HCT116 (cell line): Measurements from ENCODE around the gene AACS. TPM values are rescaled to one million over a fixed set of nuclear protein-coding genes. Genes with fewer than 3 reads are reported as not detected.

Experiments
- ATAC-seq: fragments of 200-7000 bp; cut with Tn5 transposase; 2 replicates; pipeline ENCODE4 v1.9.1; 2020; ENCODE audit warnings: mild to moderate bottlenecking, moderate library complexity
- BruUV-seq: library from RNA; stranded (reverse); fragments of 400-500 nt; replicated peaks from 2 replicates; lab custom pipeline; 2021; lab: Mats Ljungman, UMichigan
- CTCF ChIA-PET: fragments of 300-600 bp; sonication (Branson Sonifier 250); formaldehyde crosslinking; loops from one replicate; lab custom pipeline; 2021; ENCODE audit warnings: antibody characterized with exemption; lab: Charles Lee
- POLR2A ChIA-PET: fragments of 300-600, 350-600 bp; sonication (Branson Sonifier 250); formaldehyde crosslinking; loops from one replicate; lab custom pipeline; 2021; ENCODE audit warnings: antibody characterized with exemption; lab: Charles Lee
- RAD21 ChIA-PET, 2 experiments: fragments of 300-600 bp; sonication (Branson Sonifier 250); formaldehyde crosslinking; loops; one replicate each; lab custom pipeline; 2023; ENCODE audit warnings: low total read pairs in 2 of 2; ENCODE audit not compliant: uncharacterized antibody in 2 of 2, unreplicated experiment in 2 of 2, low non-redundant PET in 1 of 2; lab: Charles Lee
- DNase-seq: peaks from one replicate; pipeline ENCODE4 v3.0.0-alpha.2; 2010; ENCODE audit warnings: low read depth, low spot score
- H2AFZ ChIP-seq: fragments of 200-600 bp; shearing (Covaris generic), sonication (generic); 2 replicates; pipeline ENCODE4 v1.6.1; 2017; ENCODE audit warnings: low read depth, mixed run types, mixed read lengths, antibody characterized with exemption, low read length; ENCODE audit not compliant: poor library complexity, severe bottlenecking
- H3K27ac ChIP-seq: 2 replicates; pipeline ENCODE4 v1.5.1; 2012; ENCODE audit warnings: low read depth, low read length
- H3K27me3 ChIP-seq: fragments of 200-600 bp; sonication (generic); 2 replicates; pipeline ENCODE4 v1.6.1; 2016; ENCODE audit warnings: mixed run types, low read length, mixed read lengths; ENCODE audit not compliant: insufficient read depth
- H3K36me3 ChIP-seq, 2 experiments: fragments of 200-500 bp in 1 of 2; fragments of 200-600 bp in 1 of 2; sonication (Bioruptor generic) in 1 of 2; sonication (generic) in 1 of 2; 2 replicates each; pipeline versions ENCODE4 v1.5.1 to v1.6.1; 2014 to 2016; ENCODE audit warnings: low read length in 2 of 2, inconsistent platforms in 1 of 2, mixed read lengths in 1 of 2, mixed run types in 1 of 2; ENCODE audit not compliant: insufficient read depth in 2 of 2, control insufficient read depth in 1 of 2
- H3K4me1 ChIP-seq, 2 experiments: fragments of 200-600 bp in 1 of 2; sonication (generic) in 1 of 2; 2 replicates each; pipeline versions ENCODE4 v1.5.1 to v1.6.1; 2012 to 2017; ENCODE audit warnings: low read length in 2 of 2, inconsistent platforms in 1 of 2, mild to moderate bottlenecking in 1 of 2, mixed read lengths in 1 of 2, mixed run types in 1 of 2, moderate library complexity in 1 of 2; ENCODE audit not compliant: insufficient read depth in 2 of 2, control insufficient read depth in 1 of 2
- H3K4me2 ChIP-seq: fragments of 200-600 bp; sonication (generic); 2 replicates; pipeline ENCODE4 v1.6.1; 2017; ENCODE audit warnings: mixed run types, low read length, mixed read lengths
- H3K4me3 ChIP-seq, 2 experiments: fragments of 200-600 bp in 1 of 2; sonication (generic) in 1 of 2; replicated peaks in 1 of 2; 2 replicates each; pipeline ENCODE4 v1.5.1; 2011 to 2016; ENCODE audit warnings: low read length in 2 of 2, control low read depth in 1 of 2, low read depth in 1 of 2, mild to moderate bottlenecking in 1 of 2, mixed read lengths in 1 of 2, mixed run types in 1 of 2
- H3K79me2 ChIP-seq: fragments of 200-600 bp; sonication (generic); 2 replicates; pipeline ENCODE4 v1.6.1; 2017; ENCODE audit warnings: mild to moderate bottlenecking, mixed run types, low read length, moderate library complexity, mixed read lengths; ENCODE audit not compliant: insufficient read depth
- H3K9ac ChIP-seq: fragments of 200-600 bp; sonication (generic); 2 replicates; pipeline ENCODE4 v1.6.1; 2016; ENCODE audit warnings: low read length, mixed read lengths
- H3K9me2 ChIP-seq: fragments of 200-600 bp; sonication (generic), shearing (Covaris generic); 2 replicates; pipeline ENCODE4 v1.6.1; 2017; ENCODE audit warnings: mixed run types, mild to moderate bottlenecking, moderate library complexity; ENCODE audit not compliant: insufficient read depth
- H3K9me3 ChIP-seq, 2 experiments: fragments of 200-500 bp in 1 of 2; fragments of 200-600 bp in 1 of 2; sonication (Bioruptor generic) in 1 of 2; sonication (generic) in 1 of 2; 2 replicates each; pipeline ENCODE4 v1.6.1; 2014 to 2017; ENCODE audit warnings: low read length in 2 of 2, mixed read lengths in 2 of 2, inconsistent platforms in 1 of 2, low read depth in 1 of 2, mild to moderate bottlenecking in 1 of 2, mixed run types in 1 of 2, moderate library complexity in 1 of 2; ENCODE audit not compliant: control insufficient read depth in 1 of 2, insufficient read depth in 1 of 2
- H4K20me1 ChIP-seq: fragments of 200-600 bp; sonication (generic), shearing (Covaris generic); 2 replicates; pipeline ENCODE4 v1.6.1; 2017; ENCODE audit warnings: mixed run types, mild to moderate bottlenecking, moderate library complexity; ENCODE audit not compliant: insufficient read depth
- ATF3 ChIP-seq: IDR thresholded peaks from 2 replicates; pipeline ENCODE4 v1.6.1; 2012
- CBX3 ChIP-seq: IDR thresholded peaks from 2 replicates; pipeline ENCODE4 v1.6.1; 2012; ENCODE audit warnings: low read depth
- EGR1 ChIP-seq: IDR thresholded peaks from 2 replicates; pipeline ENCODE4 v1.6.1; 2012; ENCODE audit warnings: low read depth
- EZH2 ChIP-seq: fragments of 200-600 bp; sonication (generic); IDR thresholded peaks from 2 replicates; pipeline ENCODE4 v1.6.1; 2017; ENCODE audit warnings: antibody characterized with exemption, mixed run types
- JUND ChIP-seq: IDR thresholded peaks from 2 replicates; pipeline ENCODE4 v1.6.1; 2012
- MAX ChIP-seq: IDR thresholded peaks from 2 replicates; pipeline ENCODE4 v1.6.1; 2012
- POLR2A ChIP-seq: IDR thresholded peaks from 2 replicates; pipeline ENCODE4 v1.7.0; 2011; ENCODE audit warnings: borderline replicate concordance; ENCODE audit not compliant: insufficient read depth, insufficient read length; ENCODE audit errors: extremely low read depth
- POLR2AphosphoS5 ChIP-seq: IDR thresholded peaks from 2 replicates; pipeline ENCODE4 v1.6.1; 2011; ENCODE audit warnings: mild to moderate bottlenecking, low read depth, low read length, moderate library complexity
- RAD21 ChIP-seq: IDR thresholded peaks from 2 replicates; pipeline ENCODE4 v1.6.1; 2012; ENCODE audit warnings: low read depth, mild to moderate bottlenecking
- SP1 ChIP-seq: IDR thresholded peaks from 2 replicates; pipeline ENCODE4 v1.6.1; 2012; ENCODE audit warnings: low read depth
- SRF ChIP-seq: IDR thresholded peaks from 2 replicates; pipeline ENCODE4 v1.6.1; 2012; ENCODE audit warnings: low read depth
- TCF7L2 ChIP-seq: IDR thresholded peaks from 2 replicates; pipeline ENCODE4 v1.7.0; 2011; ENCODE audit warnings: borderline replicate concordance, inconsistent platforms; ENCODE audit not compliant: insufficient read depth, insufficient read length; ENCODE audit errors: extremely low read depth
- YY1 ChIP-seq: IDR thresholded peaks from 2 replicates; pipeline ENCODE4 v1.6.1; 2011; ENCODE audit warnings: low read length, low read depth, moderate library complexity, mild to moderate bottlenecking; ENCODE audit not compliant: insufficient replicate concordance; ENCODE audit errors: extremely low read depth
- ZBTB33 ChIP-seq: IDR thresholded peaks from 2 replicates; pipeline ENCODE4 v1.6.1; 2011; ENCODE audit warnings: mild to moderate bottlenecking, low read length, moderate library complexity; ENCODE audit not compliant: insufficient replicate concordance; ENCODE audit errors: extremely low read depth
- ZFX ChIP-seq: fragments of 450-650 bp; IDR thresholded peaks from 2 replicates; pipeline ENCODE4 v1.6.1; 2017
- ZNF274 ChIP-seq: fragments of 200-500 bp; sonication (Bioruptor generic); IDR thresholded peaks from 2 replicates; pipeline ENCODE4 v1.6.1; 2014; ENCODE audit warnings: mild to moderate bottlenecking, low read depth, low read length, inconsistent platforms
- intact Hi-C: fragments of 100-400 bp; cut with micrococcal nuclease; formaldehyde crosslinking; loops from 2 replicates; pipeline ENCODE4 v1.10.0; 2022
- total RNA-seq: library from RNA; stranded (reverse); gene quantifications from one replicate; pipeline ENCODE4 v1.2.1, GENCODE V29; 2021; ENCODE audit not compliant: unreplicated experiment
- TF ChIP-seq, protein P1 (sequence below): IDR thresholded peaks from 2 replicates; pipeline ENCODE4 v1.6.1; 2012; ENCODE audit warnings: low read depth
- TF ChIP-seq, protein P2 (sequence below), 3 experiments: fragments of 200-600 bp in 1 of 3; sonication (generic) in 1 of 3; IDR thresholded peaks in 2 of 3; conservative IDR thresholded peaks in 1 of 3; 2 replicates each; pipeline ENCODE4 v1.5.1; 2012 to 2017; ENCODE audit warnings: low read depth in 2 of 3, low read length in 2 of 3, antibody characterized with exemption in 1 of 3, borderline replicate concordance in 1 of 3, control low read depth in 1 of 3, mild to moderate bottlenecking in 1 of 3, mixed read lengths in 1 of 3, mixed run types in 1 of 3, moderate library complexity in 1 of 3; ENCODE audit not compliant: insufficient read depth in 1 of 3

AACS gene
- total RNA-seq, 1 experiment from 2014 or later = 16.0 TPM

DNA sequence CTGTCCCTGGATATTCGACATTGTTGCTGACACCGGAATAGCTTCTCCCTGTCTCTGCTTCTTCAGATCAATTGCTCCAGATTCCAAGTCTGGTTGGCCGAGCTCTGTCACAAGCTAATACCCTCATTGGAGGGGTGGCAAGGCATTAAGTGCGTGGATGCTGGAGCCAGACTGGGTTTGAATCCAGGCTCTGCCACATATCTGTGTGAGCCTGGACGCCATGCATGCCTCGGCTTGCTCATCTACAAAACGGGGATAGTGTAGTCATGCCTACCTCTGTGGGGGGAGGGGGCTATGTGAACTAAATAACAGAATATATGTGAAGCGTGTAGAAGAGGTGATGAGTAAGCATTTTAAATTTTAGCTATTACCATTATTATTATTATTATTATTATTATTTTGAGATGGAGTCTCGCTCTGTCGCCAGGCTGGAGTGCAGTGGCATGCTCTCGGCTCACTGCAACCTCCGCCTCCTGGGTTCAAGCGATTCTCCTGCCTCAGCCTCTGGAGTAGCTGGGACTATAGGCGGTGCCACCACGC lies 97.3 kb downstream of the AACS start (continued):
- no peak for TF ChIP-seq ZBTB33
- TF ChIP-seq POLR2AphosphoS5 = no peak
- no peak for TF ChIP-seq RAD21

DNA sequence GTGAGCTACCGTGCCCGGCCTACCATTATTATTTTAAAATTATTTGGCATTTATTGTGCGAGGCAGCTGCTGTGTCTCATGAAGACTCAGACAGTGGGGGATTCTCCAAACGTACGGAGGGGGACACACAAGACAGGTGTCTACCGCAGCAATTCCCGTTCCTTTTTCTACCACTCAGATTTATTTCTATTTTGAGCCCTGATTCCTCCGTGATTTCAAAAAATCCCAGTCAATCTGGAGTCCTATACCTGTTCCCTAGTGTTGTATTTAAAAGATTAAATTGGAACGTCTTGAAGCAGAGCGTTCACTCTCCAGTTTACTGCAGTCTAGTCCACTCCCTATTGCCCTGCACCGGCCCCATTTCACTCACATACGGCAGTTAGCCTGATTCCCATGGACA lies 97.9 kb downstream of the AACS start:
- no peaks in the 10 kb centered on the region for H3K9me2 ChIP-seq
- TF ChIP-seq YY1 (no peak), JUND (no peak), ATF3 (no peak), EGR1 (no peak), ZFX (no peak), EZH2 (no peak), MAX (no peak), TCF7L2 (no peak), SRF (no peak), RAD21 (no peak), POLR2A (no peak), ZNF274 (no peak), SP1 (no peak), CBX3 (no peak)
- TF ChIP-seq, protein P1, sequence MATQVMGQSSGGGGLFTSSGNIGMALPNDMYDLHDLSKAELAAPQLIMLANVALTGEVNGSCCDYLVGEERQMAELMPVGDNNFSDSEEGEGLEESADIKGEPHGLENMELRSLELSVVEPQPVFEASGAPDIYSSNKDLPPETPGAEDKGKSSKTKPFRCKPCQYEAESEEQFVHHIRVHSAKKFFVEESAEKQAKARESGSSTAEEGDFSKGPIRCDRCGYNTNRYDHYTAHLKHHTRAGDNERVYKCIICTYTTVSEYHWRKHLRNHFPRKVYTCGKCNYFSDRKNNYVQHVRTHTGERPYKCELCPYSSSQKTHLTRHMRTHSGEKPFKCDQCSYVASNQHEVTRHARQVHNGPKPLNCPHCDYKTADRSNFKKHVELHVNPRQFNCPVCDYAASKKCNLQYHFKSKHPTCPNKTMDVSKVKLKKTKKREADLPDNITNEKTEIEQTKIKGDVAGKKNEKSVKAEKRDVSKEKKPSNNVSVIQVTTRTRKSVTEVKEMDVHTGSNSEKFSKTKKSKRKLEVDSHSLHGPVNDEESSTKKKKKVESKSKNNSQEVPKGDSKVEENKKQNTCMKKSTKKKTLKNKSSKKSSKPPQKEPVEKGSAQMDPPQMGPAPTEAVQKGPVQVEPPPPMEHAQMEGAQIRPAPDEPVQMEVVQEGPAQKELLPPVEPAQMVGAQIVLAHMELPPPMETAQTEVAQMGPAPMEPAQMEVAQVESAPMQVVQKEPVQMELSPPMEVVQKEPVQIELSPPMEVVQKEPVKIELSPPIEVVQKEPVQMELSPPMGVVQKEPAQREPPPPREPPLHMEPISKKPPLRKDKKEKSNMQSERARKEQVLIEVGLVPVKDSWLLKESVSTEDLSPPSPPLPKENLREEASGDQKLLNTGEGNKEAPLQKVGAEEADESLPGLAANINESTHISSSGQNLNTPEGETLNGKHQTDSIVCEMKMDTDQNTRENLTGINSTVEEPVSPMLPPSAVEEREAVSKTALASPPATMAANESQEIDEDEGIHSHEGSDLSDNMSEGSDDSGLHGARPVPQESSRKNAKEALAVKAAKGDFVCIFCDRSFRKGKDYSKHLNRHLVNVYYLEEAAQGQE = no peak
- TF ChIP-seq, protein P2, sequence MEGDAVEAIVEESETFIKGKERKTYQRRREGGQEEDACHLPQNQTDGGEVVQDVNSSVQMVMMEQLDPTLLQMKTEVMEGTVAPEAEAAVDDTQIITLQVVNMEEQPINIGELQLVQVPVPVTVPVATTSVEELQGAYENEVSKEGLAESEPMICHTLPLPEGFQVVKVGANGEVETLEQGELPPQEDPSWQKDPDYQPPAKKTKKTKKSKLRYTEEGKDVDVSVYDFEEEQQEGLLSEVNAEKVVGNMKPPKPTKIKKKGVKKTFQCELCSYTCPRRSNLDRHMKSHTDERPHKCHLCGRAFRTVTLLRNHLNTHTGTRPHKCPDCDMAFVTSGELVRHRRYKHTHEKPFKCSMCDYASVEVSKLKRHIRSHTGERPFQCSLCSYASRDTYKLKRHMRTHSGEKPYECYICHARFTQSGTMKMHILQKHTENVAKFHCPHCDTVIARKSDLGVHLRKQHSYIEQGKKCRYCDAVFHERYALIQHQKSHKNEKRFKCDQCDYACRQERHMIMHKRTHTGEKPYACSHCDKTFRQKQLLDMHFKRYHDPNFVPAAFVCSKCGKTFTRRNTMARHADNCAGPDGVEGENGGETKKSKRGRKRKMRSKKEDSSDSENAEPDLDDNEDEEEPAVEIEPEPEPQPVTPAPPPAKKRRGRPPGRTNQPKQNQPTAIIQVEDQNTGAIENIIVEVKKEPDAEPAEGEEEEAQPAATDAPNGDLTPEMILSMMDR (IDR thresholded peaks at IDR 0.05 in 2 of 3, conservative IDR thresholded peaks at IDR 0.05 in 1 of 3; ENCODE audit: borderline replicate concordance in 1 of 3, insufficient read depth in 1 of 3, low read depth in 2 of 3, low read length in 2 of 3) = no peak
- POLR2A ChIA-PET = no interaction called here
- RAD21 ChIA-PET = interaction anchor here in 1 of 2 experiments (0.6 kb wide), 1 partner anchor 169 kb away, joined by 4 read pairs; no protein-coding TSS in a partner anchor
- CTCF ChIA-PET = no interaction called here
- H3K27me3 ChIP-seq = no peaks in the 10 kb centered on the region
- BruUV-seq = no TSS peak
- no peak overlapping the region for H2AFZ ChIP-seq
- no peak overlapping the region for H3K27ac ChIP-seq
- no peak overlapping the region for H3K9ac ChIP-seq
- intact Hi-C loops = no loop called here
- H3K79me2 ChIP-seq = no peaks in the 10 kb centered on the region
- ATAC-seq (no peak), DNase-seq (no peak)
- no peak overlapping the region for H3K4me2 ChIP-seq
- H4K20me1 ChIP-seq = no peaks in the 10 kb centered on the region
- no peak overlapping the region for H3K4me3 ChIP-seq
- H3K9me3 ChIP-seq = no peaks in the 10 kb centered on the region
- no peaks in the 10 kb centered on the region for H3K36me3 ChIP-seq
- H3K4me1 ChIP-seq = no peaks in the 10 kb centered on the region
